HCT116 (cell line): ENCODE data around the gene PNP. TPM values are rescaled to one million over a fixed set of nuclear protein-coding genes. Genes with fewer than 3 reads are reported as not detected.

Source experiments
- ATAC-seq: fragments of 200-7000 bp; cut with Tn5 transposase; 2 replicates; pipeline ENCODE4 v1.9.1; 2020; ENCODE audit warnings: mild to moderate bottlenecking, moderate library complexity
- BruUV-seq: library from RNA; stranded (reverse); fragments of 400-500 nt; replicated peaks from 2 replicates; lab custom pipeline; 2021; lab: Mats Ljungman, UMichigan
- CTCF ChIA-PET: fragments of 300-600 bp; sonication (Branson Sonifier 250); formaldehyde crosslinking; loops from one replicate; lab custom pipeline; 2021; ENCODE audit warnings: antibody characterized with exemption; lab: Charles Lee
- POLR2A ChIA-PET: fragments of 300-600, 350-600 bp; sonication (Branson Sonifier 250); formaldehyde crosslinking; loops from one replicate; lab custom pipeline; 2021; ENCODE audit warnings: antibody characterized with exemption; lab: Charles Lee
- RAD21 ChIA-PET, 2 experiments: fragments of 300-600 bp; sonication (Branson Sonifier 250); formaldehyde crosslinking; loops; one replicate each; lab custom pipeline; 2023; ENCODE audit warnings: low total read pairs in 2 of 2; ENCODE audit not compliant: uncharacterized antibody in 2 of 2, unreplicated experiment in 2 of 2, low non-redundant PET in 1 of 2; lab: Charles Lee
- DNase-seq: peaks from one replicate; pipeline ENCODE4 v3.0.0-alpha.2; 2010; ENCODE audit warnings: low read depth, low spot score
- H2AFZ ChIP-seq: fragments of 200-600 bp; shearing (Covaris generic), sonication (generic); 2 replicates; pipeline ENCODE4 v1.6.1; 2017; ENCODE audit warnings: low read depth, mixed run types, mixed read lengths, antibody characterized with exemption, low read length; ENCODE audit not compliant: poor library complexity, severe bottlenecking
- H3K27ac ChIP-seq: 2 replicates; pipeline ENCODE4 v1.5.1; 2012; ENCODE audit warnings: low read depth, low read length
- H3K27me3 ChIP-seq: fragments of 200-600 bp; sonication (generic); 2 replicates; pipeline ENCODE4 v1.6.1; 2016; ENCODE audit warnings: mixed run types, low read length, mixed read lengths; ENCODE audit not compliant: insufficient read depth
- H3K36me3 ChIP-seq, 2 experiments: fragments of 200-500 bp in 1 of 2; fragments of 200-600 bp in 1 of 2; sonication (Bioruptor generic) in 1 of 2; sonication (generic) in 1 of 2; 2 replicates each; pipeline versions ENCODE4 v1.5.1 to v1.6.1; 2014 to 2016; ENCODE audit warnings: low read length in 2 of 2, inconsistent platforms in 1 of 2, mixed read lengths in 1 of 2, mixed run types in 1 of 2; ENCODE audit not compliant: insufficient read depth in 2 of 2, control insufficient read depth in 1 of 2
- H3K4me1 ChIP-seq, 2 experiments: fragments of 200-600 bp in 1 of 2; sonication (generic) in 1 of 2; 2 replicates each; pipeline versions ENCODE4 v1.5.1 to v1.6.1; 2012 to 2017; ENCODE audit warnings: low read length in 2 of 2, inconsistent platforms in 1 of 2, mild to moderate bottlenecking in 1 of 2, mixed read lengths in 1 of 2, mixed run types in 1 of 2, moderate library complexity in 1 of 2; ENCODE audit not compliant: insufficient read depth in 2 of 2, control insufficient read depth in 1 of 2
- H3K4me2 ChIP-seq: fragments of 200-600 bp; sonication (generic); 2 replicates; pipeline ENCODE4 v1.6.1; 2017; ENCODE audit warnings: mixed run types, low read length, mixed read lengths
- H3K4me3 ChIP-seq, 2 experiments: fragments of 200-600 bp in 1 of 2; sonication (generic) in 1 of 2; replicated peaks in 1 of 2; 2 replicates each; pipeline ENCODE4 v1.5.1; 2011 to 2016; ENCODE audit warnings: low read length in 2 of 2, control low read depth in 1 of 2, low read depth in 1 of 2, mild to moderate bottlenecking in 1 of 2, mixed read lengths in 1 of 2, mixed run types in 1 of 2
- H3K79me2 ChIP-seq: fragments of 200-600 bp; sonication (generic); 2 replicates; pipeline ENCODE4 v1.6.1; 2017; ENCODE audit warnings: mild to moderate bottlenecking, mixed run types, low read length, moderate library complexity, mixed read lengths; ENCODE audit not compliant: insufficient read depth
- H3K9ac ChIP-seq: fragments of 200-600 bp; sonication (generic); 2 replicates; pipeline ENCODE4 v1.6.1; 2016; ENCODE audit warnings: low read length, mixed read lengths
- H3K9me2 ChIP-seq: fragments of 200-600 bp; sonication (generic), shearing (Covaris generic); 2 replicates; pipeline ENCODE4 v1.6.1; 2017; ENCODE audit warnings: mixed run types, mild to moderate bottlenecking, moderate library complexity; ENCODE audit not compliant: insufficient read depth
- H3K9me3 ChIP-seq, 2 experiments: fragments of 200-500 bp in 1 of 2; fragments of 200-600 bp in 1 of 2; sonication (Bioruptor generic) in 1 of 2; sonication (generic) in 1 of 2; 2 replicates each; pipeline ENCODE4 v1.6.1; 2014 to 2017; ENCODE audit warnings: low read length in 2 of 2, mixed read lengths in 2 of 2, inconsistent platforms in 1 of 2, low read depth in 1 of 2, mild to moderate bottlenecking in 1 of 2, mixed run types in 1 of 2, moderate library complexity in 1 of 2; ENCODE audit not compliant: control insufficient read depth in 1 of 2, insufficient read depth in 1 of 2
- H4K20me1 ChIP-seq: fragments of 200-600 bp; sonication (generic), shearing (Covaris generic); 2 replicates; pipeline ENCODE4 v1.6.1; 2017; ENCODE audit warnings: mixed run types, mild to moderate bottlenecking, moderate library complexity; ENCODE audit not compliant: insufficient read depth
- EZH2phosphoT487 ChIP-seq: fragments of 200-600 bp; IDR thresholded peaks from 2 replicates; pipeline ENCODE4 v1.6.1; 2018; ENCODE audit warnings: antibody characterized with exemption, borderline replicate concordance
- JUND ChIP-seq: IDR thresholded peaks from 2 replicates; pipeline ENCODE4 v1.6.1; 2012
- POLR2AphosphoS5 ChIP-seq: IDR thresholded peaks from 2 replicates; pipeline ENCODE4 v1.6.1; 2011; ENCODE audit warnings: mild to moderate bottlenecking, low read depth, low read length, moderate library complexity
- SIN3A ChIP-seq: IDR thresholded peaks from 2 replicates; pipeline ENCODE4 v1.6.1; 2012; ENCODE audit warnings: low read depth
- SP1 ChIP-seq: IDR thresholded peaks from 2 replicates; pipeline ENCODE4 v1.6.1; 2012; ENCODE audit warnings: low read depth
- TCF7L2 ChIP-seq: IDR thresholded peaks from 2 replicates; pipeline ENCODE4 v1.7.0; 2011; ENCODE audit warnings: borderline replicate concordance, inconsistent platforms; ENCODE audit not compliant: insufficient read depth, insufficient read length; ENCODE audit errors: extremely low read depth
- YY1 ChIP-seq: IDR thresholded peaks from 2 replicates; pipeline ENCODE4 v1.6.1; 2011; ENCODE audit warnings: low read length, low read depth, moderate library complexity, mild to moderate bottlenecking; ENCODE audit not compliant: insufficient replicate concordance; ENCODE audit errors: extremely low read depth
- intact Hi-C: fragments of 100-400 bp; cut with micrococcal nuclease; formaldehyde crosslinking; loops from 2 replicates; pipeline ENCODE4 v1.10.0; 2022
- total RNA-seq: library from RNA; stranded (reverse); gene quantifications from one replicate; pipeline ENCODE4 v1.2.1, GENCODE V29; 2021; ENCODE audit not compliant: unreplicated experiment
- TF ChIP-seq, protein P1 (sequence below): IDR thresholded peaks from 2 replicates; pipeline ENCODE4 v1.6.1; 2012; ENCODE audit warnings: low read depth
- TF ChIP-seq, protein P2 (sequence below): IDR thresholded peaks from 2 replicates; pipeline ENCODE4 v1.6.1; 2012

The PNP gene
- total RNA-seq, 1 experiment from 2014 or later, result 63.0 TPM

DNA sequence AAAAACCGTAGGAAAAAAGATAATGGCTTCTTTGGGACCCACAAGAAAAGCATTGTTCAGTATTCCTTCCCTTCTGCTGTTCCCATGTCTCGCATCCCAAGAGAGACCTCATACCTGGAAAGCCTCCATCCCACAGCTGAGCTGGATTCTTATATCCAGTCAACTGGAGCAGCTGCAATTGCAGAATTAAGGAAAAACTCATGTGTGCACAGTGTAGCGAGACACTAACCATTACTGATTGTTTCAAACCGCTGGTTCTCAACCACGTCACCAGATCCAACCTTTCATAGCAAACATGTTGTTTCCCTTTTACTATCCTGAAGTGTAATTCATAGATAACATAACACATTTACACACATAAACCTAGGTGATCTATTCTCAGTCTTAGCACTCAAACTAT, 30.7 kb downstream of the PNP start (continued):
- TF ChIP-seq TCF7L2, result no peak
- TF ChIP-seq, protein P1, sequence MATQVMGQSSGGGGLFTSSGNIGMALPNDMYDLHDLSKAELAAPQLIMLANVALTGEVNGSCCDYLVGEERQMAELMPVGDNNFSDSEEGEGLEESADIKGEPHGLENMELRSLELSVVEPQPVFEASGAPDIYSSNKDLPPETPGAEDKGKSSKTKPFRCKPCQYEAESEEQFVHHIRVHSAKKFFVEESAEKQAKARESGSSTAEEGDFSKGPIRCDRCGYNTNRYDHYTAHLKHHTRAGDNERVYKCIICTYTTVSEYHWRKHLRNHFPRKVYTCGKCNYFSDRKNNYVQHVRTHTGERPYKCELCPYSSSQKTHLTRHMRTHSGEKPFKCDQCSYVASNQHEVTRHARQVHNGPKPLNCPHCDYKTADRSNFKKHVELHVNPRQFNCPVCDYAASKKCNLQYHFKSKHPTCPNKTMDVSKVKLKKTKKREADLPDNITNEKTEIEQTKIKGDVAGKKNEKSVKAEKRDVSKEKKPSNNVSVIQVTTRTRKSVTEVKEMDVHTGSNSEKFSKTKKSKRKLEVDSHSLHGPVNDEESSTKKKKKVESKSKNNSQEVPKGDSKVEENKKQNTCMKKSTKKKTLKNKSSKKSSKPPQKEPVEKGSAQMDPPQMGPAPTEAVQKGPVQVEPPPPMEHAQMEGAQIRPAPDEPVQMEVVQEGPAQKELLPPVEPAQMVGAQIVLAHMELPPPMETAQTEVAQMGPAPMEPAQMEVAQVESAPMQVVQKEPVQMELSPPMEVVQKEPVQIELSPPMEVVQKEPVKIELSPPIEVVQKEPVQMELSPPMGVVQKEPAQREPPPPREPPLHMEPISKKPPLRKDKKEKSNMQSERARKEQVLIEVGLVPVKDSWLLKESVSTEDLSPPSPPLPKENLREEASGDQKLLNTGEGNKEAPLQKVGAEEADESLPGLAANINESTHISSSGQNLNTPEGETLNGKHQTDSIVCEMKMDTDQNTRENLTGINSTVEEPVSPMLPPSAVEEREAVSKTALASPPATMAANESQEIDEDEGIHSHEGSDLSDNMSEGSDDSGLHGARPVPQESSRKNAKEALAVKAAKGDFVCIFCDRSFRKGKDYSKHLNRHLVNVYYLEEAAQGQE, result no peak
- TF ChIP-seq, all 23 proteins: peak for 0

DNA sequence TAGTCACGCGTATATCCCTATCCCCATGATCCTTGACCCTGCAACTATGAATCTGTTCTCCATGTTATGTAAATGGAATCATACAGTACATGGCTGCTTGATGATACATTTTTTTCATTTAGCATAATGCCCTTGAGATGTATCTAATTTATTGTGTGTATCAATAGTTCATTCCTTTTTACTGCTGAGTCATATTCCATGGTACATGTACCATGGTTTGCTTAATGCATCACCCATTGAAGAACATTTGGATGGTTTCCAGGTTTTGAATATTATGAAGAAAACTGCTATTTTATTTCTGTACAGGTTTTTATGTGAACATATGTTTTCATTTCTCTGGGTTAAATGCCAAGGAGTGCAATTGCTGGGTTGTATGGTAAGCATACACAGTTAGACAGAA, 32.1 kb downstream of the PNP start:
- H3K9me3 ChIP-seq, result no peaks in the 10 kb centered on the region
- no peak overlapping the region for H2AFZ ChIP-seq
- no peak for DNase-seq
- no TSS peak for BruUV-seq
- ATAC-seq, result no peak
- H3K27me3 ChIP-seq, result no peaks in the 10 kb centered on the region
- RAD21 ChIA-PET, result no interaction called here
- H3K36me3 ChIP-seq, result no peaks in the 10 kb centered on the region
- POLR2A ChIA-PET, result no interaction called here
- H3K4me1 ChIP-seq, result peaks cover 8 to 16% of the 10 kb centered on the region in 2 experiments; a peak in 3 of 4 replicates
- H3K4me3 ChIP-seq, result no peak overlapping the region
- no peak overlapping the region for H3K27ac ChIP-seq
- H3K9me2 ChIP-seq, result no peaks in the 10 kb centered on the region
- TF ChIP-seq POLR2AphosphoS5, result no peak
- TF ChIP-seq YY1, result no peak
- TF ChIP-seq TCF7L2, result no peak
- TF ChIP-seq, protein P1, result no peak
- TF ChIP-seq SIN3A, result no peak
- no peak for TF ChIP-seq JUND
- no peak for TF ChIP-seq EZH2phosphoT487
- TF ChIP-seq, protein P2, sequence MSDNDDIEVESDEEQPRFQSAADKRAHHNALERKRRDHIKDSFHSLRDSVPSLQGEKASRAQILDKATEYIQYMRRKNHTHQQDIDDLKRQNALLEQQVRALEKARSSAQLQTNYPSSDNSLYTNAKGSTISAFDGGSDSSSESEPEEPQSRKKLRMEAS, result no peak
- no peak for TF ChIP-seq SP1
- no peaks in the 10 kb centered on the region for H4K20me1 ChIP-seq
- intact Hi-C loops, result no loop called here
- CTCF ChIA-PET, result no interaction called here
- H3K79me2 ChIP-seq, result no peaks in the 10 kb centered on the region
- no peak overlapping the region for H3K4me2 ChIP-seq
- H3K9ac ChIP-seq, result no peak overlapping the region
